Heart left ventricle (tissue), 16 donors: ENCODE measurements around the gene MYH14. TPM values are rescaled to one million over a fixed set of nuclear protein-coding genes. Genes with fewer than 3 reads are reported as not detected.
A peak's percentile ranks its signal among the peaks of the same experiment; 100 is the strongest.

ENCODE experiments used
- ATAC-seq, 4 donors: fragments of 200-7000 bp; cut with Tn5 transposase; one replicate each; pipeline ENCODE4 v1.9.1; 2020 to 2022; ENCODE audit warnings: moderate library complexity in 4 of 4, mild to moderate bottlenecking in 3 of 4, moderate number of reproducible peaks in 1 of 4
- DNase-seq, 5 donors: peaks; one replicate each; pipeline ENCODE4 v3.0.0-alpha.2; 2020
- H3K27ac ChIP-seq, 12 donors: fragments of 200-600 bp; sonication (generic) in 4 of 12; one replicate each; pipeline versions ENCODE4 v1.5.0 to v1.8.0; 2016 to 2022; ENCODE audit warnings: mild to moderate bottlenecking in 2 of 12
- H3K27me3 ChIP-seq, 9 donors: fragments of 200-600 bp; sonication (generic) in 2 of 9; one replicate each; pipeline versions ENCODE4 v1.5.1 to v1.8.0; 2016 to 2022; ENCODE audit warnings: mild to moderate bottlenecking in 3 of 9
- H3K36me3 ChIP-seq, 9 donors: fragments of 200-600 bp; sonication (generic) in 2 of 9; one replicate each; pipeline versions ENCODE4 v1.5.0 to v1.8.0; 2018 to 2022; ENCODE audit warnings: mild to moderate bottlenecking in 2 of 9
- H3K4me1 ChIP-seq, 12 donors: fragments of 200-600 bp; sonication (generic) in 4 of 12; one replicate each; pipeline versions ENCODE4 v1.5.0 to v1.8.0; 2016 to 2022; ENCODE audit warnings: mild to moderate bottlenecking in 3 of 12
- H3K4me3 ChIP-seq, 12 donors: fragments of 200-600 bp; sonication (generic) in 4 of 12; one replicate each; pipeline versions ENCODE4 v1.5.0 to v1.8.0; 2017 to 2022; ENCODE audit warnings: mild to moderate bottlenecking in 9 of 12, moderate library complexity in 4 of 12
- H3K9me3 ChIP-seq, 12 donors: fragments of 200-600 bp; sonication (generic) in 4 of 12; one replicate each; pipeline versions ENCODE4 v1.5.0 to v1.8.0; 2016 to 2022; ENCODE audit warnings: mild to moderate bottlenecking in 1 of 12
- POLR2A ChIP-seq, 2 donors: fragments of 450-650 bp; IDR thresholded peaks; one replicate each; pipeline ENCODE4 v1.6.1; 2017; ENCODE audit warnings: antibody characterized with exemption in 2 of 2, mild to moderate bottlenecking in 2 of 2, moderate library complexity in 2 of 2
- WGBS, 4 donors: extraction: QIAGEN DNeasy Blood & Tissue Kit in 2 of 4; methylation state at CpG; one replicate each; pipeline versions ENCODE4 v1.1.5 to v1.1.7; 2013 to 2018; 5-methylcytosine and 5-hydroxymethylcytosine counted together
- intact Hi-C, 10 donors: fragments of 100-400 bp; cut with DNase I; formaldehyde crosslinking; loops; one replicate each; pipeline versions ENCODE4 v1.11.1 to v1.14.2; 2022
- polyA plus RNA-seq, 2 donors: library from polyadenylated mRNA; stranded (reverse); fragments of 200-250 nt; gene quantifications; one replicate each; pipeline ENCODE4 v1.2.3, GENCODE V29; 2013
- total RNA-seq, 9 donors: library from RNA; depleted of rRNA in 2 of 9; stranded (reverse); fragments of >200 nt in 2 of 9; fragmentation: NEBNext Ultra II Directional in 3 of 9; extraction: Animal tissue kit (Norgen Biotek cat#: 25700) in 3 of 9; gene quantifications; one replicate each; pipeline versions ENCODE4 v1.1.0 to v1.2.4, GENCODE V29; 2016 to 2023
- TF ChIP-seq, protein P1 (sequence below), 12 donors: fragments of 200-600 bp; sonication (generic) in 4 of 12; IDR thresholded peaks; one replicate each; pipeline versions ENCODE4 v1.5.0 to v1.8.0; 2018 to 2022; ENCODE audit warnings: antibody characterized with exemption in 12 of 12, mild to moderate bottlenecking in 5 of 12
- donor health status: ischemic (EF 13 %, LVEDD 7.1; RV severe dilation, severe dysfunction).
- donor health status: healthy with polysubstance abuse.
- donor health status: DM: no; HTN: yes; CAD: no.
- donor health status: DM: no; HTN: no; CAD: no.
- donor health status: ischemic (EF 25% LVEDD 6.9; RV normal size, moderate dysfunction).
- donor health status: ischemic (EF 25% LVEDD 5.7; RV mildly dilated, moderate dysfunction).
- donor health status: healthy.
- donor health status: DM: yes; HTN: yes; CAD: no.
- donor health status: ischemic (EF 35%, LVEDD 5.7; RV mildly dilated, moderate dysfunction).
- donor health status: nonischemic (EF 11% LVEDD 7.7; RV severe dilation, severe dysfunction).
- donor health status: DM: yes; HTN: yes; CAD: no.
- donor health status: PGD.
- donor health status: ischemic (EF 29% LVEDD 5.4; RV normal size, mild dysfunction).
- donor health status: nonischemic (EF 23%, LVEDD 6.1; RV moderate dilation, normal function).

Gene MYH14
- total and polyA plus RNA-seq, 11 donors = 45.8 to 132 (median 90.5) TPM

DNA sequence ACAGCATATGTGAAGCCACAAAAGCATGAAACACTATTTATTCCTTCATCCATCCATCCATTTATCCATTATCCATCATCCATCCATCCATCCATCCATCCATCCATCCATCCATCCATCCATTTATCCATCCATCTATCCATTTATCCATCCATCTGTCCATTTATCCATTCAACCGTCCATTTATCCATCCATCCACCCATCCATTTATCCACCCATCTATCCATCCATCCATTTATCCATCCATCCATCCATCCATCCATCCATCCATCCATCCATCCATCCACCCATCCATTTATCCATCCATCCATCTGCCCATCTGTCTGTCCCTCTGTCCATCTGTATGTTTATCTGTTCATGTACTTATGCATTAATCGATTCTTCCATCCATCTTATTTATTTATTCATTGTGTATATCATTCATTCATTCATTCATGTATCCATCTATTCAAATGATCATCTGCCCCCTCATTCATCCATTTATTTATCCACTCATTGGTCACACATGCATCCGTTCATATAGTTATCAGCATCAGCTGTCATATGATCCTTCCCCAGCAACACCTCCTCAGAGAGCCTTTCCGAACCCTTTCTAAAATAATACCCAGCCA lies 7.0 kb upstream of the MYH14 start:
- peaks cover 0 to 23% (median 14%) of the 10 kb centered on the region in 12 donors for H3K4me1 ChIP-seq
- DNase-seq (no peak), ATAC-seq (no peak)
- intact Hi-C loops = loop anchor here in 2 of 10 donors (5.0 kb wide), 1 partner anchor 36 kb away; no protein-coding TSS in a partner anchor
- peaks cover 0 to 10% (median 0%) of the 10 kb centered on the region in 9 donors for H3K27me3 ChIP-seq
- no peak overlapping the region for H3K4me3 ChIP-seq
- H3K9me3 ChIP-seq = no peaks in the 10 kb centered on the region
- no peaks in the 10 kb centered on the region for H3K36me3 ChIP-seq
- TF ChIP-seq, protein P1, sequence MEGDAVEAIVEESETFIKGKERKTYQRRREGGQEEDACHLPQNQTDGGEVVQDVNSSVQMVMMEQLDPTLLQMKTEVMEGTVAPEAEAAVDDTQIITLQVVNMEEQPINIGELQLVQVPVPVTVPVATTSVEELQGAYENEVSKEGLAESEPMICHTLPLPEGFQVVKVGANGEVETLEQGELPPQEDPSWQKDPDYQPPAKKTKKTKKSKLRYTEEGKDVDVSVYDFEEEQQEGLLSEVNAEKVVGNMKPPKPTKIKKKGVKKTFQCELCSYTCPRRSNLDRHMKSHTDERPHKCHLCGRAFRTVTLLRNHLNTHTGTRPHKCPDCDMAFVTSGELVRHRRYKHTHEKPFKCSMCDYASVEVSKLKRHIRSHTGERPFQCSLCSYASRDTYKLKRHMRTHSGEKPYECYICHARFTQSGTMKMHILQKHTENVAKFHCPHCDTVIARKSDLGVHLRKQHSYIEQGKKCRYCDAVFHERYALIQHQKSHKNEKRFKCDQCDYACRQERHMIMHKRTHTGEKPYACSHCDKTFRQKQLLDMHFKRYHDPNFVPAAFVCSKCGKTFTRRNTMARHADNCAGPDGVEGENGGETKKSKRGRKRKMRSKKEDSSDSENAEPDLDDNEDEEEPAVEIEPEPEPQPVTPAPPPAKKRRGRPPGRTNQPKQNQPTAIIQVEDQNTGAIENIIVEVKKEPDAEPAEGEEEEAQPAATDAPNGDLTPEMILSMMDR (IDR thresholded peaks at IDR 0.05) = no peak
- no peak for TF ChIP-seq POLR2A (IDR thresholded peaks at IDR 0.05)
- H3K27ac ChIP-seq = no peak overlapping the region
- 62 to 74% (median 70%) methylated on average over 4 of the region's 4 CpGs for WGBS, 4 donors

DNA sequence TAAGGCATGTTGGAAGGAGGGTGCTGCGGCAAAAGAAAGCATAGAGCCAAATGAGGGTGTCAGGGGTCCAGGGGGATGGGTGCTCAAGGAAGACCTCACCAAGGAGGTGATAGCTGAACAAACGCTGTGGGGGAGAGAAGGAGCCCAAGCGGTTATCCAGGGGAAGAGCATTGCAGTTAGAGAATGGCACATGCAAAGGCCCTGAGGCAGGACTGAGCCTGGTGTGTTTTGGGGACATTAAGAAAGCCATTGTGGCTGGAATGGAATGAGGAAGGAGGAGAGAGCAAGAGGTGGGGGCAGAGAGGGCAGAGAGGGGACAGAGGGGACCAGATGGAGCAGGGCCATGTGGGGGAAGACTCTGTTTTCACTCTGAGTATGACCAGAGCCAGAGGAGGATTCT lies 6.1 kb upstream of the MYH14 start:
- peaks cover 0 to 18% (median 0%) of the 10 kb centered on the region in 9 donors for H3K27me3 ChIP-seq
- no peak for TF ChIP-seq POLR2A (IDR thresholded peaks at IDR 0.05)
- TF ChIP-seq, protein P1 (IDR thresholded peaks at IDR 0.05) = no peak
- no peaks in the 10 kb centered on the region for H3K36me3 ChIP-seq
- no peaks in the 10 kb centered on the region for H3K9me3 ChIP-seq
- DNase-seq (no peak), ATAC-seq (no peak)
- H3K4me3 ChIP-seq = no peak overlapping the region
- H3K27ac ChIP-seq = no peak overlapping the region
- peaks cover 0 to 18% (median 13%) of the 10 kb centered on the region in 12 donors for H3K4me1 ChIP-seq
- 73 to 79% (median 76%) methylated on average over 3 of the region's 3 CpGs for WGBS, 4 donors
- intact Hi-C loops = loop anchor here in 2 of 10 donors (5.0 kb wide), 1 partner anchor 35 kb away; no protein-coding TSS in a partner anchor

DNA sequence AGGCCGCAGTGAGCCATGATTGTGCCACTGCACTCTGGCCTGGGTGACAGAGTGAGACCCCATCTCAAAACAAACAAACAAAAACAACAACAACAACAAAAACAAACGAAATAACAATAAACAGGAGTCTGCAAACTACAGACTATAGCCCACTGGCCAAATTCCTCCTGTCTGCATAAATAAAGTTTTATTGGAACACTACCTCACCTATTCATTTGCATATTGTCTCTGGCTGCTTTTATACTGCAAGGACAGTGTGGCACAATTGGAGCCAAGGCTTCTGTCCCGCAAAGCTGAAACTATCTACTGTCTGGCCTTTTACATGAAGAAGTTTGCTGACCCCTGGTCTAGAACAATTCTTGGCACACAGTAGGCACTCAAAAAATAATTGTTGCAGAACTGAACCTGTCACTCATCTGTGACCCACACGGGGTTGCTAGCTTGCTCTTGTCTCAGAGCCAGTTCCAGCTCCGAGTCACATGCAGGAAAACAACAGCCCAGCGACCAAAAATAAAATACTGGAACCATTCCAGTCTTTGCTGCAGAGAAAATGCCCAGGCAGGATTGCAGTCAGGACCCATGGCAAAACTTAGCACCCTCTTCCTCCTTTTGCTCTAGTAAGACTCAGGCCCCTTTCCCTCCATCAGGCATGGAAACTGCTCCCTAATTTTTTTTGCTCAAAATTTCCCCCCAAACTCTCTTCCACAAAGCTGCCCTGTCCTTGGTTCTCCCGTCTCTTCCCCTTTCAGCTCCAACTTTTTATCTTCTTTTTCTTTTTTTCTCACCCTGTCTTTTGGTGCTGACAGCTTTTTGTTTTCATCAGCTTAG lies 4.8 kb upstream of the MYH14 start:
- Histone ChIP-seq H3K36me3 (no peaks in the 10 kb centered on the region), H3K4me1 (peaks cover 0 to 29% (median 15%) of the 10 kb centered on the region in 12 donors), H3K9me3 (no peaks in the 10 kb centered on the region), H3K27ac (peak overlapping the region; percentile 14 to 90 (median 72)), H3K27me3 (peaks cover 0 to 26% (median 10%) of the 10 kb centered on the region in 9 donors), H3K4me3 (peak overlapping the region in 1 of 12 donors; percentile 15)
- 25 to 30% (median 29%) methylated on average over 7 of the region's 7 CpGs for WGBS, 4 donors
- no peak for TF ChIP-seq POLR2A (IDR thresholded peaks at IDR 0.05)
- TF ChIP-seq, protein P1 (IDR thresholded peaks at IDR 0.05) = no peak
- intact Hi-C loops = loop anchor here in 3 of 10 donors (2.0 to 5.0 kb wide), 2 partner anchors 34 to 36 kb away; no protein-coding TSS in a partner anchor
- peak in 4 of 5 donors; percentile 42 to 76 (median 62) for DNase-seq
- peak; percentile 27 to 63 (median 51) for ATAC-seq

DNA sequence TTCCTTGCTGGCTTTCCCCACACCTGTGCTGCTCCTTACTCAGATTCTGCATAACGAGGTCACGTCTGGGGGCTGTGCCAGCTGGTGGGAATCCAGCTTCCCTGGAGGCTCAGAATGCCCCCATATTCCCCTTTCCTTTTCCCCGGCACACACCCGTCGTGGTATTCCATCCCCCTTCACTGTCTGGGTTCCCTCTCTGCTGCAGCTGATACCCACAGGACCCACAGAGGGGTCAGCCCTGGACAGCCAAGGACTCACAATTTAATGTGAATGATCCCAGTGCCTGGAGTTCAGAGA lies 4.2 kb upstream of the MYH14 start:
- WGBS, 4 donors = 0 to 8% (median 2%) methylated on average over 5 of the region's 5 CpGs
- ATAC-seq (no peak), DNase-seq (peak in 1 of 5 donors; percentile 45)
- H3K4me3 ChIP-seq = peak overlapping the region in 1 of 12 donors; percentile 15
- no peaks in the 10 kb centered on the region for H3K9me3 ChIP-seq
- H3K4me1 ChIP-seq = peaks cover 0 to 31% (median 15%) of the 10 kb centered on the region in 12 donors
- peaks cover 0 to 32% (median 16%) of the 10 kb centered on the region in 9 donors for H3K27me3 ChIP-seq
- no peak for TF ChIP-seq POLR2A (IDR thresholded peaks at IDR 0.05)
- TF ChIP-seq, protein P1 (IDR thresholded peaks at IDR 0.05) = no peak
- no peaks in the 10 kb centered on the region for H3K36me3 ChIP-seq
- intact Hi-C loops = loop anchor here in 3 of 10 donors (2.0 to 5.0 kb wide), 2 partner anchors 33 to 36 kb away; no protein-coding TSS in a partner anchor
- peak overlapping the region; percentile 14 to 90 (median 72) for H3K27ac ChIP-seq
